ENCODE data around the gene WNT9B. TPM values are rescaled to one million over a fixed set of nuclear protein-coding genes. Genes with fewer than 3 reads are reported as not detected.
"Not testable (repeated sequence)": the region's sequence is repeated elsewhere in the genome, so short reads cannot be mapped to it uniquely, and the experiment has no call there.

Gene WNT9B
- total RNA-seq, 1 experiment from 2014 or later, result not detected

DNA sequence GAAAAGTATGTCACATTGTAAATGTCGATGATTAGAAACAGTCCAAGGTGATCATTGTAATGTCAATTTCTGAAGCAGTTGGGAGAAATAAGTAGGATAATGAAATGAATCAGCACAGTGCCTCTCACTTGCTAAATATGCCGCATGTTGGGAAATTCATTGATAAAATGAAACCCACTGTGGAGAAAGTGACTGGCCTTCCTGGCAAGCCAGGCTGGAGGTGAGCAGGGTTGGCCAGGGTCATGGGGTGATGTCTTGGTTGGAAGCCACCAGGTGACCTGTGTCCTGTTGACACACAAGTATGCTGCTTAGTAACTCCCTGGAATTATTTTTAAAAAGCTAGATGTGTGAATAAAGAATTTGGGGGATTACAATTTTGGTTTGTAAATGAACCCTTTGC is 14.9 kb upstream of the WNT9B start:
- Histone ChIP-seq H3K27ac (ENCODE audit: low read length) (no peak overlapping the region), H3K4me2 (ENCODE audit: low read length) (no peak overlapping the region)
- BruUV-seq (replicated peaks), result no TSS peak

DNA sequence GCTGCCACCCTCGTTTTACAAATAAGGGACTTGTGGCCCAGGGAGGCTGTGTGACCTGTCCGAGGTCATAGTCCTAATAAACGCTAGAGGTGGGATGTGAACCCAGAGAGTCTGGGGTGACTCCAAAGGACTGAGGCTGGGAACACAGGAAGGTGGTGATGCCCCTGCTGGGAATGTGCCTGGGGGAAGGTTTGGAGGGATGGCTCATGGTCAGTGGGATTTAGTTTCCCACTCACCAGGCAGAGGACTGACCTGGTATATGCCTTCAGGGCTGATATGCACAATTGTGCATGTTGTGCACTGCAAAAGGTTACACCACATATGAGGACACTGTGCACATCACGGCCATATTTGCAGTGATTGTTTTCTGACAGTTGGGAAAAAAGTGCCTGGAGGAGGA is 13.9 kb upstream of the WNT9B start:
- peaks cover 9% of the 10 kb centered on the region; the same call in 1 of the 2 replicates for H3K4me1 ChIP-seq (ENCODE audit: insufficient read depth, low read length)
- no peak overlapping the region for H3K9ac ChIP-seq (ENCODE audit: low read length)
- no peak overlapping the region for H3K4me2 ChIP-seq (ENCODE audit: low read length)
- H3K4me3 ChIP-seq (ENCODE audit: low read length), result no peak overlapping the region
- DNase-seq (no peak), ATAC-seq (no peak)
- no peaks in the 10 kb centered on the region for H3K9me2 ChIP-seq (replicated peaks; ENCODE audit: low read length)
- peaks cover under 1% of the 10 kb centered on the region; the same call in 1 of the 2 replicates for H3K9me3 ChIP-seq (ENCODE audit: low read length)
- H3K27ac ChIP-seq (ENCODE audit: low read length), result no peak overlapping the region
- H4K20me1 ChIP-seq (ENCODE audit: low read length), result no peaks in the 10 kb centered on the region
- BruUV-seq (replicated peaks), result no TSS peak
- POLR2A ChIA-PET (ENCODE audit: unreplicated experiment), result no interaction called here
- H3K36me3 ChIP-seq (ENCODE audit: low read depth, low read length), result no peaks in the 10 kb centered on the region
- no peaks in the 10 kb centered on the region for H3F3A ChIP-seq (ENCODE audit: low read length, unreplicated experiment)
- CTCF ChIA-PET, result no interaction called here
- H2AFZ ChIP-seq (ENCODE audit: low read length), result no peak overlapping the region
- TF ChIP-seq EZH2phosphoT487 (IDR thresholded peaks at IDR 0.05; ENCODE audit: borderline replicate concordance, low read length) (no peak), EZH2 (IDR thresholded peaks at IDR 0.05; ENCODE audit: low read length, unreplicated experiment) (no peak)
- TF ChIP-seq, protein P1, sequence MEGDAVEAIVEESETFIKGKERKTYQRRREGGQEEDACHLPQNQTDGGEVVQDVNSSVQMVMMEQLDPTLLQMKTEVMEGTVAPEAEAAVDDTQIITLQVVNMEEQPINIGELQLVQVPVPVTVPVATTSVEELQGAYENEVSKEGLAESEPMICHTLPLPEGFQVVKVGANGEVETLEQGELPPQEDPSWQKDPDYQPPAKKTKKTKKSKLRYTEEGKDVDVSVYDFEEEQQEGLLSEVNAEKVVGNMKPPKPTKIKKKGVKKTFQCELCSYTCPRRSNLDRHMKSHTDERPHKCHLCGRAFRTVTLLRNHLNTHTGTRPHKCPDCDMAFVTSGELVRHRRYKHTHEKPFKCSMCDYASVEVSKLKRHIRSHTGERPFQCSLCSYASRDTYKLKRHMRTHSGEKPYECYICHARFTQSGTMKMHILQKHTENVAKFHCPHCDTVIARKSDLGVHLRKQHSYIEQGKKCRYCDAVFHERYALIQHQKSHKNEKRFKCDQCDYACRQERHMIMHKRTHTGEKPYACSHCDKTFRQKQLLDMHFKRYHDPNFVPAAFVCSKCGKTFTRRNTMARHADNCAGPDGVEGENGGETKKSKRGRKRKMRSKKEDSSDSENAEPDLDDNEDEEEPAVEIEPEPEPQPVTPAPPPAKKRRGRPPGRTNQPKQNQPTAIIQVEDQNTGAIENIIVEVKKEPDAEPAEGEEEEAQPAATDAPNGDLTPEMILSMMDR (conservative IDR thresholded peaks at IDR 0.05; ENCODE audit: low read depth, low read length), result no peak
- peaks cover 10% of the 10 kb centered on the region for H3K27me3 ChIP-seq (ENCODE audit: low read length)
- H3K79me2 ChIP-seq (ENCODE audit: low read length), result no peaks in the 10 kb centered on the region
- intact Hi-C loops (cut with micrococcal nuclease), result no loop called here

More for the DNA sequence above, 14.9 kb upstream of the WNT9B start:
- no peak for ATAC-seq
- H3F3A ChIP-seq (ENCODE audit: low read length, unreplicated experiment), result no peaks in the 10 kb centered on the region
- intact Hi-C loops (cut with micrococcal nuclease), result no loop called here
- peaks cover 9% of the 10 kb centered on the region; the same call in 1 of the 2 replicates for H3K4me1 ChIP-seq (ENCODE audit: insufficient read depth, low read length)
- DNase-seq, result no peak
- H3K4me3 ChIP-seq (ENCODE audit: low read length), result no peak overlapping the region
- H3K9me3 ChIP-seq (ENCODE audit: low read length), result no peaks in the 10 kb centered on the region
- no peak overlapping the region for H3K9ac ChIP-seq (ENCODE audit: low read length)
- TF ChIP-seq, protein P1 (conservative IDR thresholded peaks at IDR 0.05; ENCODE audit: low read depth, low read length), result no peak
- peaks cover 8% of the 10 kb centered on the region for H3K27me3 ChIP-seq (ENCODE audit: low read length)
- H4K20me1 ChIP-seq (ENCODE audit: low read length), result no peaks in the 10 kb centered on the region
- ChIA-PET POLR2A (ENCODE audit: unreplicated experiment) (no interaction called here), CTCF (interaction anchor here (1.0 to 1.2 kb wide), 2 partner anchors 12 to 13 kb away, joined by 4 to 5 read pairs; no protein-coding TSS in a partner anchor)
- H3K36me3 ChIP-seq (ENCODE audit: low read depth, low read length), result no peaks in the 10 kb centered on the region
- no peaks in the 10 kb centered on the region for H3K79me2 ChIP-seq (ENCODE audit: low read length)
- H2AFZ ChIP-seq (ENCODE audit: low read length), result no peak overlapping the region
- H3K9me2 ChIP-seq (replicated peaks; ENCODE audit: low read length), result no peaks in the 10 kb centered on the region

DNA sequence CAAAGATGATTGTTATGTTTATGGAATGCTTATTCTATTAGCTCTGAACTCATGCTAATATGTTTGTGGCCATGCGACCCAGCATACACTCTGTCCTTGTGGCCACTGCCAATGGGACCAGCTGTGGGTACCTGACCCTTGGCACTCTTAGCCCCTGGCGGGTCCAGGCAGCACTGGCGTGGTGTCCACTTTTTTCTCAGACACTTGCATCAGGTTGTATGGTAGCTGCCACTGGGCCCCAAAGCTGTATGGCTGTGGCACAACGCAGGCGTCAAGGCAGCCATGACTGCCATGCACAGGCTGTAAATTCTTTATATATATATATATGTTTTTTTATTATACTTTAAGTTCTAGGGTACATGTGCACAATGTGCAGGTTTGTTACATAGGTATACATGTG is 12.2 kb upstream of the WNT9B start:
- ATAC-seq, result no peak
- Histone ChIP-seq H2AFZ (ENCODE audit: low read length) (no peak overlapping the region), H3K4me1 (ENCODE audit: insufficient read depth, low read length) (no peaks in the 10 kb centered on the region), H3K27me3 (ENCODE audit: low read length) (peaks cover 10% of the 10 kb centered on the region), H3K79me2 (ENCODE audit: low read length) (no peaks in the 10 kb centered on the region), H3K9me2 (replicated peaks; ENCODE audit: low read length) (no peaks in the 10 kb centered on the region), H3K4me3 (ENCODE audit: low read length) (no peak overlapping the region), H3K9me3 (ENCODE audit: low read length) (peaks cover 6% of the 10 kb centered on the region; the same call in 1 of the 2 replicates), H4K20me1 (ENCODE audit: low read length) (no peaks in the 10 kb centered on the region), H3K27ac (ENCODE audit: low read length) (no peak overlapping the region), H3K9ac (ENCODE audit: low read length) (no peak overlapping the region), H3F3A (ENCODE audit: low read length, unreplicated experiment) (no peaks in the 10 kb centered on the region), H3K36me3 (ENCODE audit: low read depth, low read length) (no peaks in the 10 kb centered on the region), H3K4me2 (ENCODE audit: low read length) (no peak overlapping the region)
- CTCF ChIA-PET, result no interaction called here
- BruUV-seq (replicated peaks), result no TSS peak
- TF ChIP-seq EZH2phosphoT487 (IDR thresholded peaks at IDR 0.05; ENCODE audit: borderline replicate concordance, low read length), result no peak
- TF ChIP-seq, protein P1 (conservative IDR thresholded peaks at IDR 0.05; ENCODE audit: low read depth, low read length), result no peak
- no peak for TF ChIP-seq EZH2 (IDR thresholded peaks at IDR 0.05; ENCODE audit: low read length, unreplicated experiment)
- POLR2A ChIA-PET (ENCODE audit: unreplicated experiment), result no interaction called here
- no peak for DNase-seq
- intact Hi-C loops (cut with micrococcal nuclease), result no loop called here

DNA sequence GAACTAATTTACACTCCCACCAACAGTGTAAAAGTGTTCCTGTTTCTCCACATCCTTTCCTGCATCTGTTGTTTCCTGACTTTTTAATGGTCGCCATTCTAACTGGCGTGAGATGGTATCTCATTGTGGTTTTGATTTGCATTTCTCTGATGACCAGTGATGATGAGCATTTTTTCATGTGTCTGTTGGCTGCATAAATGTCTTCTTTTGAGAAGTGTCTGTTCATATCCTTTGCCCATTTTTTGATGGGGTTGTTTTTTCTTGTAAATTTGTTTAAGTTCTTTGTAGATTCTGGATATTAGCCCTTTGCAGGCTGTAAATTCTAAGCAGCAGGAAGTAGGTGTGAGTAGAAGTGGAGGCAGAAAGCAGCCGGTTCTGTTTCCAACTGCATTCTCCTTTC is 10.8 kb upstream of the WNT9B start:
- H3K4me2 ChIP-seq (ENCODE audit: low read length); CTCF ChIA-PET; H3K9me2 ChIP-seq (replicated peaks; ENCODE audit: low read length); H3K9ac ChIP-seq (ENCODE audit: low read length); BruUV-seq (replicated peaks); H3K27ac ChIP-seq (ENCODE audit: low read length); H3K4me1 ChIP-seq (ENCODE audit: insufficient read depth, low read length); POLR2A ChIA-PET (ENCODE audit: unreplicated experiment); H3F3A ChIP-seq (ENCODE audit: low read length, unreplicated experiment); H3K79me2 ChIP-seq (ENCODE audit: low read length); H2AFZ ChIP-seq (ENCODE audit: low read length); H3K36me3 ChIP-seq (ENCODE audit: low read depth, low read length); H3K4me3 ChIP-seq (ENCODE audit: low read length); ATAC-seq; H4K20me1 ChIP-seq (ENCODE audit: low read length); H3K9me3 ChIP-seq (ENCODE audit: low read length); DNase-seq: not testable (repeated sequence)
- H3K27me3 ChIP-seq (ENCODE audit: low read length), result peaks cover 10% of the 10 kb centered on the region
- intact Hi-C loops (cut with micrococcal nuclease), result loop anchor here (2.0 kb wide), 1 partner anchor 100 kb away; no protein-coding TSS in a partner anchor
